HG03354 (cell line): ENCODE results near the gene MLLT6.

Experiments used
- ATAC-seq: cut with Tn5 transposase; IDR thresholded peaks from one replicate; pipeline ENCODE4 v1.9.1; 2021; ENCODE audit warnings: mild to moderate bottlenecking; ENCODE audit not compliant: unreplicated experiment, poor library complexity, severe bottlenecking

Gene MLLT6

DNA sequence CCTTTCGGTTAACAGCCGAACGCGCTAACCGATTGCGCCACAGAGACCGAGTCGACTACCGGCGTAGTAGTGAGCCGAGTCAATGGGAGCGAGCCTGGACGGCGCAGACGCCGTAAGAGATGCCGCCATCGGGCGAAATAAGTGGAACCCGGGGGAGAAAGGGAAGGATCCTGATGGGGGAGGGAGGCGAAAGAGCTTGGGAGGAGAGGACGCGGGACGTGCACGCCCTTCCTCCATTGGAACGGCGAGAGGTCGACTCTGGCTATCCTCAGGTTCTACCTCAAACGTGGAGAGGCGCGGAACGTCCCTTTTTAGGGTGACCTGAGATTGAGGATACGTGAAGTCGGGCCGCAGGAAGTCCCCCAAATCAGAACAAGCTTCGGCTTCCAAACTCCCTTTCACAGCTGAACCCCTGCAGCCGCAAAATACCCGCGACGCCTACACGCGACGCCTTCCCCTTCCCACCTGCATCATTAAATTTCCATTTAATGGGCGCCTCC, 46.8 kb downstream of the MLLT6 start:
- peak; percentile 37 for ATAC-seq

DNA sequence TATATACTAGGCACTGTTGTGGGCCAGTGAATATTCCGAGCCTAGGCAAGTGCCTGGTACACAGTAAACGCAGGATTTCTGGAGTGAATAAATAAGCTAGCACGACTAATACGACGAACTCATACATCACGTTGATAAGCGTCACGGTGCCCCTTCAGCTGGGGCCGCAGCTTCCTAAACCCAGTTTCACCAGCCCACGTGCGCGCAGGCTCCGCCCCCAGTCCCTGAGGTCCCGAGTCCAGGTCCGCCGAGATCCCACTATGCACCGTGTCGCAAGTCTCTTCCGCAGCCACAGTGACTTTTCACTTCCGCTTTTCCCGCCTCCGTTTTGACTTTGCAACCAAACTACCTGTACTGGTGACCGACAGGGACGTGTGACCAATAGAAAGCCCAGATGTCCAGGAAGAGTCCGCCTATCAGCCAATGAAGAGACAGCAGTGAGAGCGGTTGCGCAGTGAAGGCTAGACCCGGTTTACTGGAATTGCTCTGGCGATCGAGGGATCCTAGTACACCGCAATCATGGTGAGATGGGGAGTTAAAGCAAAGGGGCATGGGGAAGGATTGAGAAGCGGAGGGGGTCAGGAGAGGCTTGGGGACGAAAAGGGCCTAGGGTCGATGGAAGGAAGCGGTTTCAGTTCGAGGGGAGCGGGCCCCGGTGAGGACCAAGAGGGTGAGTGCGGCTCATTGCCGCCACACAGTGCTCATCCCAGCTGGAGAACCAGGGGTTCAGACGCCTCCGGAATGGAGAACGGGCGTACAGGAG, 47.4 kb downstream of the MLLT6 start, which contains the start of gene PSMB3:
Gene PSMB3 (plus strand): TSS at position 434 of the 763 bp plus-strand sequence. CDS start 86 bp downstream, at position 520.
- peak; percentile 77 for ATAC-seq

DNA sequence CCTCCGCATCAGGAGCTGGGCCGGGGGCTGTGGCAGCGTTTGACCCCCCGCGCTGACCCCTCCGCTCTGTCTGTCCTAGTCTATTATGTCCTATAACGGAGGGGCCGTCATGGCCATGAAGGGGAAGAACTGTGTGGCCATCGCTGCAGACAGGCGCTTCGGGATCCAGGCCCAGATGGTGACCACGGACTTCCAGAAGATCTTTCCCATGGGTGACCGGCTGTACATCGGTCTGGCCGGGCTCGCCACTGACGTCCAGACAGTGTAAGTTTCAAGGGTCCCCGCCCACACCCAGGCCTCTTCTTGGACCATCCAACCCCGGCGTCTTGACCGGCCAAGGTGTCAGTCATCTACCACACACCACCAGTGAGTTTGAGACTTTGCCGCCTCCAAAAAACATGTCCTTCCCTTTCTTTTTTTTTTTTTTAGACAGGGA, 48.0 kb downstream of the MLLT6 start:
- no peak for ATAC-seq

DNA sequence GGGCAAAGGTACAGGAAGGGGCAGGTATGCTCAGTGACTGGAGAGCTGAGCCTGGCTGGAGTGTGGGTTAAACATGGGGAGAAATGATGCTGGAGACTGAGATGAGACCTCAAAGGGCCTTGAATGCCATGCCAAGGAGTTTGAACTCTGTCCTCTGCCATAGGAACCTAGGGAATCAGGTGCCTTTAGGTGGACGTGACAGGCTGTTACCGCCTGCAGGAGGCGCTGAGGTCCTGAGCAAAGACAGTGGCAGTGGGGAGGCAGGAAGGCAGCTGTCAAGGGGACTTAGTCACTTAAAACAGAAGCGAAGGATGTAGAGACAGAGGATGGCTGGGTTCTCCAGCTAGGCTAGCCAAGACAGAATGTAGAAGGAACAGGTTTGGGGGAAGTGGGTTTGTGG, 56.5 kb downstream of the MLLT6 start:
- ATAC-seq = no peak

DNA sequence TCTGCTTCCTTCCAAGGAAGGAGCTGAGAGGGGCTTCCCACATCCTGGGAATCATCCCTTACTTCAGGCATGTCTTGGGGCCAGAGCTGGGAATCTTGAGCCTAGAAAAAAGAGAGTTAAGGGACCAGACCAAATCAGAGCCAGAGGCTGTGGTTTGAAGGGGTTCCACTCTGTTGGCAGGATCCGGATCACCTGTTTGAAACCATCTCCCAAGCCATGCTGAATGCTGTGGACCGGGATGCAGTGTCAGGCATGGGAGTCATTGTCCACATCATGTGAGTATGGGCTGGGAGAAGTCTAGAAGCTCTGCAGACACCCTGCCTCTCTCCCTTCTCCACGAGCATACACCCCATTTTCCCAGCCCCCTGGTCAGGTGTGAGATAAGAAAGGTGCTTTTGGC, 57.2 kb downstream of the MLLT6 start:
- ATAC-seq = no peak

DNA sequence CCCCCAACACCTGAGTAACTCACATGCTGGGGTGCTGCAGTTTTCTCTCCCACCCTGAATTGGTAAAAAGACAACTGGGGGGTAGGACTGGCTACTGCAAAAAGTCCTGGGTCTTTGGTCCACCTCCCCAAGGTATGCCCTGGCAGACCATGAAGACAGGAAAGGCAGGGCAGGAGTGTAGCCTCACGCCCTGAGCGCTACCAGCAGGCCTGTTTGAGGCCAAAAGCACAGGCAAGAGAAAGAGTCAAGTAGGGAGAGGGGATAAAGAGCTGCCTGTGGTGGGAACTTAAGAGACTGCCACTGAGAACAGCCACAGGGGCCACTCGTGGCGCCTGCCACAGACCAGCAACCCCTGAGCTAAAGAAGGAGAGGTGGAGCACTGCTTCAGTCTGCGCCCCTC, 61.3 kb downstream of the MLLT6 start:
- no peak for ATAC-seq

DNA sequence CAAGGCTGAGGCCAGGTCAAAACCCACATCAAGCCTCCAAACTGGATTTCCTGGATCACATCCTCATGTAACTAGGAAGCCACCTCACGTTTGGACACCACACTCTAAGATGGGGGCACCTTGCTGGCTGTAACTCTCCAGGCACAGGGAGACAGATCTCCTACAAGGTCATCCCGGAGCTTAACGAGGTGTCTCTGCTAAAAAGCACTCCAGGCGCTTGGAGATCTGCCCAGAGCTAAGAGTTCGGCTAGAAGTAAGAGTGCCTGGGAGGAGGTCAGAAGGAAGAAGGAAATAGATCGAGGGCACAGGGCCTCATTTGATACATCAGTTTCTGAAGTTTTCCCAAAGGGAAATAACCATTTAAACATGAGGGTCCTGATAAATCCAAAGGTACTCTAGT, 63.3 kb downstream of the MLLT6 start:
- no peak for ATAC-seq

DNA sequence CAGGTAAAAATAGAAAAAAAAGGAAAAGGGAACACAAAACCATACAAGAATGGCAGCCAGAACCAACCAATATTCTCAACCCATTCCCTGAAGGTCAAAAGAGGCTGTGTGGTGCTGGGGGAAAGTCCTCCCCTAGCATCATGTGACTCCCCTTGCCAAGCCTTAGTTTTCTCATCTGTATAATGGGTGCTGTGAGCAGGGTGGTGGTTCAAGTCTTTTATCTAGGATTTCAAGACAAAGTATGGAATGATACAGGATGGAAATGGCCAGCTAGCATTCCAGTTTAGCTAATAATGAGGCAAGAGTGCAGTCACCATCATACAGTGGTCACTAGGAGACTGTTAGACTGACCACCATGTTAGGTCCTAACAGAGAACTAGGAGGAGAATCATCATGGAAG, 68.2 kb downstream of the MLLT6 start:
- no peak for ATAC-seq

DNA sequence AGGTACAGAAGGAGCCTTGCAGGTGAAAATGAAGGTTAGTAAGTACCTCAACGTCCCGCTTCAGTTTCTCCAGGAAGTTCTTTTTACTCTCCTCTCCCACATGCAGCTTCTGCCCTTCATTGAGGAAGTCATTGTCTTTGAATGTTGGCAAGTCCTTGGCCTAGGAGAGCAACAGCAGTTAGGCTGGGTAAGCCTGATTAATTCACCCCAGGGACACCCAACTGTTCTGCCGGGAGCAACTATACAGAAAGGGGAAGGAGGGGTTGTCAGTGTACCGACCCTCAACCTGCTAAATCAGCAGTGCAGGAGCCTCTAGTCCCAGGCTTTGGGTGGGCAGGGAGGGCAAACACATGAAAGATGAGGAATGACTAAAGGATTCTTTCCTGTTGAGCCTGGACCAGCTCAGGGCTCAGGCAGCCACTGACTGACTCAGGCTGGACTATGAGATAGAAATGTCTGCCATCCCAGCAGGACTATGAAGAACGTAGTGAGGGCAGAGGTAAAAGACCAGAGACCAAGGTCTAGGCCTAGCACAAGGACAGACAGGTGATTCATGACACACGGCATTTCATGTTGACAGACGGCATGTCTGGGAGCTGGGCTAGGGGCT, 72.7 kb downstream of the MLLT6 start:
- no peak for ATAC-seq
